GM10266 (cell line): ENCODE results near the gene GVQW3.

Experiments used
- DNase-seq: peaks from one replicate; pipeline ENCODE4 v3.0.0; 2012; ENCODE audit errors: extremely low spot score
- TF ChIP-seq, protein P1 (sequence below): IDR thresholded peaks from 2 replicates; pipeline ENCODE4 v1.5.1; 2012; ENCODE audit warnings: mild to moderate bottlenecking, low read depth; ENCODE audit not compliant: control insufficient read depth, insufficient read depth; ENCODE audit errors: missing control alignments

The GVQW3 gene

DNA sequence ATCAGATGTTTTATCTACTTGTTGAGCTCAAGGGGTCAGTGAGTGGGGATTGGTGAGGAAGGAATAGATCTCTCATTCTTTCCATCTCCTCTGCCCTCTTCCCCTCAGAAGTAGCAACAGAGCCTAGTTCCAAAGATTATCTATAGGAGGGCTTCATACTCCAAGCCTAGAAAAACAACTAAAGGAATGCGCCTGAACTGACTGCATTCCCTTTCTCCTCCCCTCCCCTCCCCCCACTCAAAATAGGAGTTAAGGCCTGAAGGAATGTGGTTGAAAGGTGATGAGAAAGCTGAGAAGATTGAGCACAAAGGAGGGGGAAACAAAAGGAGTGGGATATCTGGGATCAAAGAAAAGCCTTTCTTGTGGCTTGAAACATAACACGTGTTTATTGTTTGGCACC is 74.2 kb downstream of the GVQW3 start:
- TF ChIP-seq, protein P1, sequence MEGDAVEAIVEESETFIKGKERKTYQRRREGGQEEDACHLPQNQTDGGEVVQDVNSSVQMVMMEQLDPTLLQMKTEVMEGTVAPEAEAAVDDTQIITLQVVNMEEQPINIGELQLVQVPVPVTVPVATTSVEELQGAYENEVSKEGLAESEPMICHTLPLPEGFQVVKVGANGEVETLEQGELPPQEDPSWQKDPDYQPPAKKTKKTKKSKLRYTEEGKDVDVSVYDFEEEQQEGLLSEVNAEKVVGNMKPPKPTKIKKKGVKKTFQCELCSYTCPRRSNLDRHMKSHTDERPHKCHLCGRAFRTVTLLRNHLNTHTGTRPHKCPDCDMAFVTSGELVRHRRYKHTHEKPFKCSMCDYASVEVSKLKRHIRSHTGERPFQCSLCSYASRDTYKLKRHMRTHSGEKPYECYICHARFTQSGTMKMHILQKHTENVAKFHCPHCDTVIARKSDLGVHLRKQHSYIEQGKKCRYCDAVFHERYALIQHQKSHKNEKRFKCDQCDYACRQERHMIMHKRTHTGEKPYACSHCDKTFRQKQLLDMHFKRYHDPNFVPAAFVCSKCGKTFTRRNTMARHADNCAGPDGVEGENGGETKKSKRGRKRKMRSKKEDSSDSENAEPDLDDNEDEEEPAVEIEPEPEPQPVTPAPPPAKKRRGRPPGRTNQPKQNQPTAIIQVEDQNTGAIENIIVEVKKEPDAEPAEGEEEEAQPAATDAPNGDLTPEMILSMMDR, result no peak
- no peak for DNase-seq

- DNase-seq, result no peak
- TF ChIP-seq, protein P1, result no peak
These were observed 74.8 kb downstream of the GVQW3 start for GRCh38 chr11:76455931-76456330.

DNA sequence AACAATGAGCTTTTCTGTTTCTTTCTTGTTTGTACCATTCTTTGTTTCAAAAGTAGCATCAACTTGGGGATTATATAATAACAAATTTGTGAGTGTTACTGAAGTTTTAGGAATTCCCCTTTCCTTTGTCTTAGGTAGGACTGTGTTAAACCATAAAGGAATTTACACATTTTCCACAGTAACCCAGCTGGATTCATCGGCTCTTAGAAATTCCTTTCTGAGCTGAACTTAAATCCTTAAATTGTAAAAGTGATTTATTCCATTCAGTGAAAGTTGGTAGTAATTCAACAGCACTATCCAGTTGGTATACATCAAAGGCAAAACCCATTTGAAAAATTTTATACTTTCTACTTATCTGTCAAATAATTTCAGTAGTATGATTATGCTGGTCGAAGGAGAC is 75.4 kb downstream of the GVQW3 start:
- no peak for DNase-seq
- TF ChIP-seq, protein P1, result no peak
